Left forelimb (tissue), 1 donor: ENCODE data around the gene CDC42EP5.
A peak's percentile ranks its signal among the peaks of the same experiment; 100 is the strongest.
"Not testable (repeated sequence)": the region's sequence is repeated elsewhere in the genome, so short reads cannot be mapped to it uniquely, and the experiment has no call there.

Experiments
- DNase-seq: peaks from one replicate; pipeline ENCODE4 v3.0.0-alpha.2; 2018; ENCODE audit warnings: low spot score

CDC42EP5 gene

DNA sequence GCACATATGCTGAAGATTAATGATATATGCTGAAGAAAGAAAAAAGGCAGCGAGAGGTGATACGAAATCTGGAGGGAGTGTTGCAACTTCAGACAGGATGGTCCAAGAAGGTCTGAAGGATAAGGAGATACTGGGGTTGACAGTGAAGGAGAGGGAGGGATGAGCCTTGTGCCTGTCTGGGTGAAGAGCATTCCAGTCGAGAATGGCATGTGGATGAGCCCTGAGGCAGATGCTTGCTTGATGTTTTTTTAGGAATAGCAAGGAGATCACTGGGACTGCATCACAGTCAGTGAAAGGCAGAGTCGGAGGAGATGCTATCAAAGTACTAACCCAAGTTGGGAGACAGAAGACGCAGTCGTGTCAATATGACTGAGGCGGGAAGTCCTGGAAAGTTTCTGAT lies 16.2 kb upstream of the CDC42EP5 start:
- DNase-seq = no peak

DNA sequence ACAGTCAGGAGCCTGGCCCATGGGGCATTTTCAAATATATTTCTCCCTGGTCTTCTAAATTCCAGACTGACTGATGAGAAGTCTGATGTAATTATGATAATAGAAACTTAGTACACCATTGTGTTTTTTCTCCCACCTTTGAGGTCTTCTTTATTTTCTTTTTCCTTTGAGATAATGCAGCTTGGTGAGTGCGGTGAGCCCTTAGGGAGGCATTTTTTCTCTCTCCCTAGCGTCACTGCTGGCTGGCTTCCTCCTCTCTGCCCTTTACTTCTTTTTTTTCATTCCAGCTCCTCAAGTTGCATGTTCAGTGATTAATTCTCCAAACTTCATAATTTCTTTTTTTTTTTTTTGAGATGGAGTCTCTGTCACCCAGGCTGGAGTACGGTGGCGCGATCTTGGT lies 12.8 kb upstream of the CDC42EP5 start:
- DNase-seq = no peak

DNA sequence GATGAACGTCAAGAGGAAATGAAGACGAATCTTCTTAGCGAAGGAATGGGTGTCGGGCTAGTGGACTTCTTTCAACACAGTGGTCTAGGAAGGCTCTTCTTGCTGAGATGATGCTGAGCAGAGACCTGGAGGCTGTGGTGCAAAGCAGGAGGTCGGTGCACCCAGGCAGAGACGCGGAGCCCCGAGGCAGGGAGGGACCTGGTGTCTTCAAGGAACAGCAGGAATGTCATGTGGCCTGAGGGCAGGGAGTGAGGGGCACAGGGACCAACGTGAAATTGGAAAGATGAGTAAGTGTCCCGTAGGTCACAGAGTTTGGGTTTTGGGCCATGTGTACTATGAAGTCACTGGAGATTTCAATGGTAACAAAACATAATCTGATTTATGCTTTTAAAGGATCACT lies 11.4 kb upstream of the CDC42EP5 start:
- no peak for DNase-seq

DNA sequence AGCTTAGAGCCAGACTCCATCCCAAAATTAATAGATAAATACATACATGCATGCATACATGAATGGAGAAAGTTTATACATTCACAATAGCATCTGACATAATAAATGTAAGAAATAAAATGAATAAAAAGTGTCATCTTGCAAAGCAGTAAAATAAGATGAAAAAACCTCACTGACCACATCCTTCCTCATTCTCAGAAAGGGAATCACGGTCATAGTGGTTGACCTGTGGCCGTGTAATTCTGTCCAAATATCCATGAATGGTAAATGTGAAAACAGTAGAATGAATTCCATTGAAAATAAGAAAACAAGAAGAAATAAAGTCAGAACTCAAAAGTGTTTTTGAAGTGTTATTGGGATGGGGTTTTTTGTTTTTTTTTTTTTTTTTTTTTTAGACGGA lies 9.8 kb upstream of the CDC42EP5 start:
- DNase-seq = no peak

DNA sequence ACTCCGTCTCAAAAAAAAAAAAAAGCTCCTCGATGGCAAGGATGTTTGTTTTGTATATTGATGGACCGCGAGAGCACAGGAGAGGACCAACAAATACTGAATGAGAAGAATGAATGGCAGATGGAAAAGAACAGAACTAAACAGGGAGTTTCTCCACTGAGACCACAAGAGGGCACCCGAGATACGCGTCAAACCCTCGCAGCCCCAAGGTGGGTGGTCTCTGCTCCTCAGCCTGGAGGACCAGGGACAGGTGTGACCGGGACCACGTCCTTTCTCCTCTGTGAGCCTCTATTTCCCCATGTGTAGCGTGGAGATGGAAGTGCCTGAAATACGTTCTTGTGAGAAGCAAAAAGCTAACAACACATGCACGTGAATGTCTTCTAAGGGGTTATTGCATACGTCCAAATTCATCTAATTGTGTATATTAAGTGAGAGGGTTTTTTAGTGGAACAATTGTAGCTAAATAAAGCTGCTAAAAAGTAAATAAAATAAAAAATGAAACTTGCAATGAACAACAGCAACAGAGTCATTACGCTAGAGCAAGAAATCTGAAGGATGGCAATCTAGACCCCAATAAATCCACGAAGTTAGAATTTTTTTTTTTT lies 8.3 kb upstream of the CDC42EP5 start:
- DNase-seq = no peak

DNA sequence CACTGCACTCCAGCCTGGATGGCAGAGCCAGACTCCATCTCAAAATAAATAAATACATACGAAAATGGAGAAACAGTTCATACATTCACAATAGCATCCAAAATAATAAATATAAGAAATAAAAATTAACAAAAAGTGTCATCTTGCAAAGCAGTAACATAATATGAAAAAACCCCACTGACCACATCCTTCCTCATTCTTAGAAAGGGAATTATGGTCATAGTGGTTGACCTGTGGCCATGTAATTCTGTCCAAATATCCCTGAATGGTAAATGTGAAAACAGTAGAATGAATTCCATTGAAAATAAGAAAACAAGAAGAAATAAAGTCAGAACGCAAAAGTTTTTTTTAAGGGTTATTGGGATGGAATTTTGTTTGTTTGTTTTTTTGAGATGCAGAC lies 7.0 kb upstream of the CDC42EP5 start:
- no peak for DNase-seq

DNA sequence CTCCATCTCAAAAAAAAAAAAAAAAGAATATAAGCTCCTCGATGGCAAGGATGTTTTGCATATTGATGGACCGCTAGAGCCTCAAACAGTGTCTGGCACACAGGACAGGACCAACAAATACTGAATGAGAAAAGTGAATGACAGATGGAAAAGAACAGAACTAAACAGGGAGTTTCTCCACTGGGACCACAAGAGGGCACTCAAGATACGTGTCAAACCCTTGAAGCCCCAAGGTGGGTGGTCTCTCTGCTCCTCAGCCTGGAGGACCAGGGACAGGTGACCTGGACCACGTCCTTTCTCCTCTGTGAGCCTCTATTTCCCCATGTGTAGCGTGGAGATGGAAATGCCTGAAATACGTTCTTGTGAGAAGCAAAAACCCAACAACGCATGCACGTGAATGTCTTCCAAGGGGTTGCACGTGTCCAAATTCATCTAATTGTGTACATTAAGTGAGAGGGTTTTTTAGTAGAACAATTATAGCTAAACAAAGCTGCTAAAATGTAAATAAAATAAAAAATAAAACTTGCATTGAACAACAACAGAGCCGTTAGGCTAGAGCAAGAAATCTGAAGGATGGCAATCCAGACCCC lies 5.7 kb upstream of the CDC42EP5 start:
- DNase-seq = no peak

DNA sequence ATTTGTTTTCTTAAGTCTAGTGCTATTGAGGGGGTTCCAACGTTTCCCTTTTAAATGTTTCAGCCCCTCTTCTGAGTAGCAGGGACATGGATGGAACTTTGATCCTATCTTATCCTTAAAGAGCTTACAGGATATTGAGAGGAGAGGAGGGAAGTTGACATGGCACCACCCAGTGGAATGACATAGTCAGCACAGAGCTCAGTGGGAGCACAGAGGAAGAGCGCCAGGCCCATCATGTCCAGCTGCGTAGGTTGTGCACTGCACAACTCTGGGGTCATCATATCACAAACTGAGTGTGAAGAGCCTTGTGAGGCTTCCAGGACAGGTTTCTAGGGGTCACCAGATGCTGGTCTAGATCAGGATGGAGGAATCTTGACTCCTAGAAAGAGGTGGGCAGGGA lies 4.6 kb upstream of the CDC42EP5 start:
- no peak for DNase-seq

DNA sequence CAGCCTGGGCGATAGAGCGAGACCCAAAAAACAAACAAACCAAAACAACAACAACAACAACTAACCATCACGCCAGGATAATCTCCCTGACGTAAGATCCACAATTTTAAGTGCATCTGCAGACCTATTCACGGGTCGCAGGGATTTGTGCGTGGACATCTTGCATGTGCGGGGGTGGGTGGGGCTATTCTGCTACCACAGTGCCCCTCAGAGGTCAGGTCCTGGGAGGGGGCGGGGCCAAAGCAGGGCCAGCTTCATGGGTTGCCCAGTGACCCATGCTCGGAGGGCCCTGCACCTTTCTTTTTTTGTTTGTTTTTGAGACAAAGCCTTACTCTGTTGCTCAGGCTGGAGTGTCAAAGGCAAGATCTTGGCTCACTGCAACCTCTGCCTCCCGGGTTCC lies 2.6 kb upstream of the CDC42EP5 start:
- no peak for DNase-seq

DNA sequence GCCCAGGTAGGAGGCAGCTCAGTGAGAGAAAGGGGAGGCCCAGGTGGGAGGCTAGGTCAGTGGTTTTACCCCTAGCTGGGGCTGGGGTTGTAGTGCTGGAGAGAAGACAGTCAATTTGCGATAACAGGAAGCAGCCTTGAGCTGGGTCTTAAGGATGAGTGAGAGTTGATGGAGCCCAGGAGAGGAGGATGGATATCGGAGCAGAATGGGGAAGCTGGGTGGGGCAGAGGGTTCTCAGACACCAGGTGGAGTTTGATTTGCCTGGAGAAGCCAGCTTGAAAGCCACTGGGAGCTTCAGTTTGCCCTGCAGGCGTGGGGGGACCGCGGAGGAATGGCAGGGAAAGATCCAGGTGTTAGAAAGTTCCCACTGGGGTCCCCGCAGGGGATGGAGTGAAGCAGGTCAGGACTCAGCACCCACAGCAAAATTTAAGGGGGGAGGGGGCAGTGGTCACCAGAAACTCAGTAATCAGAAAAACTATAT lies 836 bp upstream of the CDC42EP5 start:
- DNase-seq = no peak

DNA sequence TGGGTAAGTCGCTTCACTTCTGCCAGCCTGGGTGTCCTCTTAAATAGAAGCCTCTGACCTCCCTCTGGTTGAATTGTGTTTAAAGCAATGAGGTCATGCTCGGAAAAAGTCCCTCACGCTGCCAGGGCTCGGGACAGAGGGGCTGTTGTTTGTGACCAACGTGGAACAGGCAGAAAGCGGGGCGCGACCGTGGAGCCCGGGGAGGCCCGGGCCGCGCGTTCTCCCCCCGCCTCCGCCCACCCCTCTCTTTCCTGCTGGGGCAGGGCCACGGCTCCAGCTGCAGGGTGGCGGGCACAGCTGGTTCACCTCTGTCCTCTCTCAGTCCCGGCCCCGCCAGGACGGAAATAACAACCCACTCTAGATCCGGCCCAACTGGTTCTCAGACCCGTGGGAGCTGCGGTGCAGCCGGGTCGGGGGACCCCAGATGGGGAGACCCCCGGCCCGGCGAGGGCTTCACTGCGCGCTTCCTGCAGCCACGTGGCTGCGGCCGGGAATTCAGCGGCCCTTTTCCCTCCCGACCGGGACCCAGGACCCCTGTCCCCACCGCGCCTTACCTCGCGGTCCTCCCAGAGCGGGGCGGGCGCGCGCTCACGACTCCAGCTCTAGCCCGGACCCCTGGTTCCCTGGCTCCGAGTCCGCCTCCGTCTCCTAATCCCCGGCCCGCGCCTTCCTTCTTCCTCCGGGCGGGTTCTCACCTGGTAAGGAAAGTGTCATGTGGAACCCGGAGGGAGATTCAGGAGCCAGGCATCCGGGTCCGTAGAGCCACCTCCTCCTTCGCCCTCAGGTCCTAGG lies 1.9 kb downstream of the CDC42EP5 start:
- no peak for DNase-seq

DNA sequence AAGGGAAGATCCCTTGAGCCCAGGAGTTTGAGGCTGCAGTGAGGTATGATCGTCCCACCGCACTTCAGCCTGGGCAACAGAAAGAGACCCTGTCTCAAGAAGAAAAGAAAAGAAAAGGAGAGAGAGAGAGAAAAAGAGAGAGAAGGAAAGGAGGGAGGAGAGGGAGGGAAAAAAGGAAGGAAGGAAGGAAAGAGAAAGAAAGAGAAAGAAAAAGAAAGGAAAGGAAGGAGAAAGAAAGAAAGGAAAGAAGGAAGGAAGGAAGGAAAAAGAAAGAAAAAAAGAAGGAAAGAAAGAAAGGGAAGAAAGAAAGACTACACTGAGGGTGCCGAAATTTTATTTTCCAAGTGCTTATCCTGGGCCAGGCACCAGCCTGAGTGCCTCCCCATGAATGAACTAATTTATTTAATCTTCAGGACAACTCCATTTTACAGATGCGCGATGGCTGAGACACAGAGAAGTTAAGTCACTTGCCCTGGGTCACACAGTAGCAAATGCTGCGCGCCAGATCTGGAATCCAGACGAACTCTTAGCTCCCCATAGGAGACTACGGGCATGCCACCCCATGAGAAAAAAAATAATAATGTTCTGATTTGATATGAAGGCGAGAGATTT lies 2.7 kb downstream of the CDC42EP5 start:
- no peak for DNase-seq

DNA sequence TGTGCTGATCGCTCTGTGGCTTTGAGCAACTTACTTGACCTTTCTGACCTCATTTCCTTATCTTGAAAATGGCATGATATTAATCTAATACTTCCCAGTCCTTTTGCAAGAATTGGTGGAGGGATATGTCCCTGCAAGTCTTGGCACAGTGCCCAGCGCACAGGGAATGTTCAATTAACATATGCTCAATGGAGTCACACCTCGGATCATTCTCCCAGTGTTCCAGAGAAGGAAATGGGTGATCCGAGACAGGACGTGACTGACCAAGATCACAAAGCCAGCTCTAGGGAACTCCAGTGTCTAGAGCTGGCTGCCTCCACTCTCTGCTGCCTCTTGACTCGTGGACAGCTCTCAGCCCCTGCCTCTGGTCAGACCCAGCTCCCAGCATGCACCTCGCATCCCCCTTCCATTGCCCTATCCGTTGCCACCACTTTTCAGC lies 3.6 kb downstream of the CDC42EP5 start:
- DNase-seq = no peak

DNA sequence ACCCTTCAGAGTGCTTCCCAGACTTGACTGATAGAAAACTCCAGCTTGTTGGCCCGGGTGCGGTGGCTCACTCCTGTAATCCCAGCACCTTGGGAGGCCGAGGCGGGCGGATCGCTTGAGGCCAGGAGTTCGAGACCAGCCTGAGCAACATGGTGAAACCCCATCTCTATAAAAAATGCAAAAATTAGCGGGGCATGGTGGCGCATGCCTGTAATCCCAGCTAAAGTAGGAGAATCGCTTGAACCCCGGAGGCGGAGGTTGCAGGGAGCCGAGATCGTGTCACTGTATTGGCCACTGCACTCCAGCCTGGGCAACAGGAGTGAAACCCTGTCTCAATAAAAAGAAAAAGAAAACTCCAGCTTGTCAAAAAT lies 7.0 kb downstream of the CDC42EP5 start:
- not testable (repeated sequence) for DNase-seq

DNA sequence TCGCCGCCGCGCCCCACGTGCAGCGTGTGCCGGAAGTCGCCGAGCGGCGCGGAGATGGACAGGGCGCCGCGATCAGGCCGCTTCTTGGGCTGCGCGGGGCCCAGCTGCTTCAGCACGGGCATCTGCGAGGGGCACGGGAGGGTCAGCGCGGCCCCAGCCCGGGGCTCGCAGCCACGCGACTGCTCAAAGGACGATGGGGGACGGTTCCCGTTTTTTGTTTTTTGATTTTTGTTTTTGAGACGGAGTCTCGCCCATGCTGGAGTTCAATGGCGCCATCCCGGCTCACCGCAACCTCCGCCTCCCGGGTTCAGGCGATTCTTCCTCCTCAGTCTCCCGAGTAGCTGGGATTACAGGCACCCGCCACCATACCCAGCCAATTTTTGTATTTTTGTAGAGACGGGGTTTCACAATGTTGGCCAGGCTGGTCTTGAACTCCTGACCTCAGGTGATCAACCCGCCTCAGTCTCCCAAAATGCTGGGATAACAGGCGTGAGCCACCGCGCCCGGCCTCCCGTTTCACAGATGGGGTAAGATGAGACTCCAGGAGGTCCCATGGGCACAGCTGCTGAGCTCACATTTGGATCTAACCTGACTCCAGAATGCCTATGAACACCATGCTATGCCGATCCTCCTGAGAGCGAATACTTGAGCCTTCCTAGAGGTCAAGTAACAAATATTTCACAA lies 7.5 kb downstream of the CDC42EP5 start:
- DNase-seq = no peak

DNA sequence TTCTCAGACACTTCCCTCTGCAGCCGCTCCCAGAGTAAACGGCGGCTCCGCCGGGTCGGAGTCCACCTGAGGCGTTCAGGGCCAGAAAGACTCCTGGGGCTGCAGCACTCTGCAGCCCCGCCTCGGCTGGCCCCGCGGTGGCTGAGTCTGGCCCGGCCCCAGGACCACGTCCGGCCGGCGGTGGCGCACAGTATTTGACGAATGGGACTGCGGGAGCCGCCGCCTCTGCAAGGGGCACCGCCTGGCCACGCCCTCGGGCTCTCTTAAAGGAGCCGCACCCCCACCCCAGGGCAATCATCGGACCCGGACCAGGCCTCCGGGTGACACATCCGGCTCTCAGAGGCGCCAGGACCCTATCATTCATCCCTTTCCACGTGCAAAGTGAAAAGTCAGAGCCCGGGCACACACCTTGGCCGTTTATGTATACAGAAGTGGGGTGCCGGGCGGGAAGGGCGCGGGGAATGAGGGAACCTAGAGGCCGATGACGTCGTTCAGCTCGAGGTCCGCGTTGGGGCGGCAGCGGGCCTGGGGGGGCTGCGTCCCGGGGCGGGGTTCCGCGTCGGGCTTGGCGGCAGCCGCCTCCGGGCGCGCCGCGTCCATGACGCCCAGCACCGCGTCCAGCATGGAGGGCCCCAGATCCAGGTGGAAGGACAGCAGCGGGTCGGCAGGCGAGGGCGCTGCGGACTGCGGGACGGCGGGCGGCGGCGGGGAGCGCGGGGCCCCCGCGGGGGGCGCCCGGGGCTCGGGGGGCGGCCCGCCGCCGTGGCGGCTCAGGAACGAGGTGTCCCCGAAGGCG lies 8.3 kb downstream of the CDC42EP5 start:
- peak; percentile 91 for DNase-seq

DNA sequence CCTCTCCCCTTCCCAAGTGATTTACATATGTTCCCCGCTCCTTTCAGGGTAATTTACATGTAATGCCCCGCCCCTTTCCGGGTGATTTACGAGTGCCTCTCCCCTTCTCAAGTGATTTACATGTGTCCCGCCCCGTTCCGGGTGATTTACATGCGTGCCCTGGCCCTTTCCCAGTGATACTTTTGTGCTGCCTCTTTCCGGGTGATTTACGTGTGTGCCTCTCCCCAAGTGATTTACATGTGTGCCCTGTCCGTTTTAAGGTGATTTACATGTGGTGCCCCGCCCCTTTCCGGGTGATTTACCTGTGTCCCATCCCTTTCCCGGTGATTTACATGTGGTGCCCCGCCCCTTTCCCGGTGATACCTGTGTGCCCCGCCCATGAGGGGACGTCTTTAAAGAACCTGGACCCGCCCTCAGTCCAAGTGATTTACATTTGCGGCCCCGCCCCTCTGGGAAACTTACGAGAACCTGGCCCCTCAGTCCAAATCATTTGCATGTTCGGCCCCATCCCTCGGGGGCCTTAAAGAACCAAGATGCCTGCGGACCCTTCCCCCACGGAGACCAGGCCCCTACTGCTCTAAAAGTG lies 9.0 kb downstream of the CDC42EP5 start:
- DNase-seq = peak; percentile 87

DNA sequence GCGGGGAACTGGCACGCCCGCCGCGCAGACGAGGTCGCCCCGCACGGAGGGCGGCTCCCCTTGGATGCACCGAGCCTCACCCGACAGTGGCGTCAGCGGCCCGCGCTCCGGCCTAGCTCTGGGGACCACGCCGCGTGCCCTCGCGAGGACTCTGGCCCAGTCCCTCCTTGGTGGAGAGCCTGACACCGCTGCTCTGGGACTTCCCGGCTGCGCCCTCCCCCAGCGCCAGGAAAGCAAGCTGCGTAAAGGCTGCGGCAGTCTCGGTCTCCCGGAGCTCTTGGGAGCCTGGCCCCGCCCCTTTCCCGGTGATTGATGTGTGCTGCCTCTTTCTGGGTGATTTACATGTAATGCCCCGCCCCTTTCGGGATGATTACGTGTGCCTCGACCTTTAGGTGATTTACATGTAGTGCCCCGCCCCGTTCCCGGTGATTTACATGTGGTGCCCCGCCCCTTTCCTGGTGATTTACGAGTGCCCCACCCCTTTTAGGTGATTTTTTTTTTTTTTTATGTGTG lies 9.5 kb downstream of the CDC42EP5 start, which contains the start of gene LENG9:
LENG9 (minus strand) TSS at position 248 of the 513 bp plus-strand sequence. CDS start 252 bp downstream, outside the sequence.
- peak; percentile 95 for DNase-seq

DNA sequence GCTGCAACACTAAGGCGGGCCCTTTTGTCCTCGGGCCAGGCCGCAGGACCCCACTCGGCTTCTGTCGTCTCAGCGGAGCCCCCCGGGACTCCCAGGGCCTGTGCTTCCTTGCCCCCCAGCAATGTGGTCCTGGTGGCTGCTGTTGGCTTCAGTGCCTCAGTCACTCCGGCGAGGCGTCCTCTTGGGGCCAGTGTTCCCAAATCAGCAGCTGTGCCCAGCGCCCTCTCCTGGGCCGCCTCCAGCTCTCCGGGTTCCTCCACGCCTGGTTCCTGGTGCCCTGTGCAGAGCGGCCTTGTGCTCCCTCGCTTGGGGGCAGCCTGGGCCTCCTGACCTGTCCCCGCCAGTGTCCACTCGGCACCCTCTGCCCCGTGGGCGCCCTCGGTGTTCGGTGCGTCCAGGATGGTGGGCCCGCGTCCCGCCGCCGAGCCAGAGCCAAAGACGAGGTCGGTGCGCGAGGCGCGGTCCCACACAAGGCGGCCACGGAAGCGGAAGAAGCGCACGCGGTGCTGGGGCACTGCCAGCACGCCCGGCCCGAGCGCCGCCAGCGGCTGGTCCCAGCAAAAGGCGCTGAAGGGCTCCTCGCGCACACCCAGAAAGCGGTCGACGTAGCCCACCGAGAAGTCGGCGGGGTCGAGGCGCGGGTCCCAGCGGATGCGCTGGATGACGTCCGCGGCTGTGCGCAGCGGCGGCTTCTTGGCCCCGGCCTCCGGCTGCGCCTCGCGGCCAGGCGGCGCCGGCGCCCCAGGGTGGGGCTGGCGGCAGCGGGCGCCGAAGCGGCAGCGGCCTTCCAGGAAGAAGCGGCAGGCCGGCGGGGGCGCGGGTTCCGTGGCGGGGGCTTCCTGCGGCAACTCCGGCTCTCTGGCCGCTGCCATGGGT lies 10.2 kb downstream of the CDC42EP5 start:
- peak; percentile 89 for DNase-seq
